SK-N-MC (cell line): ENCODE results near the gene NQO2.
"Not testable (repeated sequence)": the region's sequence is repeated elsewhere in the genome, so short reads cannot be mapped to it uniquely, and the experiment has no call there.

Experiments
- DNase-seq: peaks from one replicate; pipeline ENCODE4 v3.0.0-alpha.2; 2011; ENCODE audit warnings: low read depth, low spot score
- H3K27ac ChIP-seq: fragments of 200-600 bp; sonication (generic); 2 replicates; pipeline ENCODE4 v1.5.1; 2016; ENCODE audit warnings: mixed run types
- H3K36me3 ChIP-seq: fragments of 200-600 bp; sonication (generic); 2 replicates; pipeline ENCODE4 v1.6.1; 2017; ENCODE audit warnings: antibody characterized with exemption, low read length, mixed read lengths; ENCODE audit not compliant: insufficient read depth
- H3K4me3 ChIP-seq: fragments of 200-600 bp; sonication (generic); 2 replicates; pipeline ENCODE4 v1.5.1; 2016
- H3K9ac ChIP-seq: fragments of 200-600 bp; sonication (generic); 2 replicates; pipeline ENCODE4 v1.8.0; 2017; ENCODE audit warnings: mixed run types, mixed read lengths; ENCODE audit not compliant: insufficient read length
- H3K9me3 ChIP-seq: fragments of 200-600 bp; sonication (generic); 2 replicates; pipeline ENCODE4 v1.6.1; 2017; ENCODE audit warnings: low read depth, mild to moderate bottlenecking, antibody characterized with exemption, low read length, moderate library complexity, mixed read lengths
- EZH2 ChIP-seq: fragments of 200-600 bp; sonication (generic); IDR thresholded peaks from one replicate; pipeline ENCODE4 v1.6.1; 2017; ENCODE audit warnings: antibody characterized with exemption
- FOXP2 ChIP-seq: optimal IDR thresholded peaks from 2 replicates; pipeline ENCODE3; 2011; ENCODE audit warnings: mild to moderate bottlenecking, moderate library complexity; ENCODE audit not compliant: insufficient read depth; ENCODE audit errors: extremely low read length, control extremely low read depth
- POLR2AphosphoS5 ChIP-seq: IDR thresholded peaks from 2 replicates; pipeline ENCODE4 v1.6.1; 2012; ENCODE audit warnings: mild to moderate bottlenecking, low read depth, low read length, borderline replicate concordance

The NQO2 gene

GRCh38 chr6:2990932-2991506 is 8.7 kb upstream of the NQO2 start:
- DNase-seq = no peak
- TF ChIP-seq FOXP2 (no peak), POLR2AphosphoS5 (no peak), EZH2 (no peak)
- peak overlapping the region; percentile 99 for H3K27ac ChIP-seq
- no peaks in the 10 kb centered on the region for H3K9me3 ChIP-seq
- peak overlapping the region; percentile 63 for H3K9ac ChIP-seq
- H3K36me3 ChIP-seq = no peaks in the 10 kb centered on the region
- peak overlapping the region; percentile 81 for H3K4me3 ChIP-seq

- Histone ChIP-seq H3K9me3 (no peaks in the 10 kb centered on the region), H3K36me3 (no peaks in the 10 kb centered on the region), H3K9ac (no peak overlapping the region), H3K4me3 (no peak overlapping the region), H3K27ac (no peak overlapping the region)
- no peak for DNase-seq
- TF ChIP-seq POLR2AphosphoS5 = no peak
- TF ChIP-seq EZH2 = no peak
- no peak for TF ChIP-seq FOXP2
Observed at GRCh38 chr6:2992330-2992979, 7.2 kb upstream of the NQO2 start.

- no peaks in the 10 kb centered on the region for H3K9me3 ChIP-seq
- no peak for DNase-seq
- no peaks in the 10 kb centered on the region for H3K36me3 ChIP-seq
- no peak overlapping the region for H3K9ac ChIP-seq
- H3K4me3 ChIP-seq = no peak overlapping the region
- no peak for TF ChIP-seq POLR2AphosphoS5
- no peak overlapping the region for H3K27ac ChIP-seq
Observed at GRCh38 chr6:2993755-2994317, 5.9 kb upstream of the NQO2 start.

- peak overlapping the region; percentile 98 for H3K4me3 ChIP-seq
- H3K9me3 ChIP-seq, H3K9ac ChIP-seq, H3K36me3 ChIP-seq, DNase-seq, H3K27ac ChIP-seq: not testable (repeated sequence)
Observed at GRCh38 chr6:2998249-2998997, 1.3 kb upstream of the NQO2 start.

GRCh38 chr6:2998998-2999617 is 586 bp upstream of the NQO2 start:
- no peak for DNase-seq
- Histone ChIP-seq H3K9me3 (no peaks in the 10 kb centered on the region), H3K9ac (no peak overlapping the region), H3K4me3 (peak overlapping the region; percentile 98), H3K27ac (no peak overlapping the region), H3K36me3 (no peaks in the 10 kb centered on the region; the same call in 1 of the 2 replicates)
- TF ChIP-seq FOXP2 (no peak), EZH2 (no peak), POLR2AphosphoS5 (no peak)

- Histone ChIP-seq H3K9ac (peak overlapping the region; percentile 20), H3K27ac (peak overlapping the region; percentile 15; the same call in 1 of the 2 replicates), H3K4me3 (no peak overlapping the region), H3K36me3 (no peaks in the 10 kb centered on the region; the same call in 1 of the 2 replicates), H3K9me3 (no peaks in the 10 kb centered on the region)
- TF ChIP-seq EZH2 (no peak), FOXP2 (no peak), POLR2AphosphoS5 (no peak)
- no peak for DNase-seq
Observed at GRCh38 chr6:3001146-3001772, 1.6 kb downstream of the NQO2 start.

GRCh38 chr6:3001773-3002293 is 2.1 kb downstream of the NQO2 start:
- Histone ChIP-seq H3K9ac (no peak overlapping the region), H3K4me3 (no peak overlapping the region), H3K9me3 (no peaks in the 10 kb centered on the region), H3K27ac (peak overlapping the region; percentile 15; the same call in 1 of the 2 replicates), H3K36me3 (no peaks in the 10 kb centered on the region; the same call in 1 of the 2 replicates)
- no peak for DNase-seq
- no peak; the same call in 1 of the 2 replicates for TF ChIP-seq POLR2AphosphoS5
- TF ChIP-seq FOXP2 = peak; percentile 79

- H3K9me3 ChIP-seq, H3K4me3 ChIP-seq, H3K27ac ChIP-seq, DNase-seq, H3K9ac ChIP-seq: not testable (repeated sequence)
- peaks cover 10% of the 10 kb centered on the region; the same call in 1 of the 2 replicates for H3K36me3 ChIP-seq
Observed at GRCh38 chr6:3003226-3003625, 3.5 kb downstream of the NQO2 start.
